K562 treated with DMSO at 1 percent for 4 hours (cell line): ENCODE measurements around the gene PGR. TPM values are rescaled to one million over a fixed set of nuclear protein-coding genes. Genes with fewer than 3 reads are reported as not detected.

Experiments
- total RNA-seq: library from RNA; unstranded; fragments of 300-600 nt; gene quantifications from 2 replicates; pipeline ENCODE4 v1.2.3, GENCODE V29; 2022; ENCODE audit not compliant: insufficient read depth

Gene PGR
- total RNA-seq: 0.17 and 0.29 TPM in 2 replicates

GRCh38 chr11:101129203-101129943 lies at the start of gene PGR:
PGR (minus strand) TSS chr11:101129813; CDS start chr11:101129070, 743 bp downstream.

